Stimulated activated naive CD4-positive, alpha-beta T cell (primary cell): ENCODE measurements around the gene MED7.

Source experiments
- DNase-seq, 6 experiments: peaks; one replicate each; lab custom pipeline; 2025; lab: John Stamatoyannopoulos, UW

MED7 gene

GRCh38 chr5:157106630-157107461, 35.8 kb downstream of the MED7 start:
- no peak for DNase-seq

GRCh38 chr5:157100140-157100679, 42.5 kb downstream of the MED7 start:
- DNase-seq = no peak

DNA sequence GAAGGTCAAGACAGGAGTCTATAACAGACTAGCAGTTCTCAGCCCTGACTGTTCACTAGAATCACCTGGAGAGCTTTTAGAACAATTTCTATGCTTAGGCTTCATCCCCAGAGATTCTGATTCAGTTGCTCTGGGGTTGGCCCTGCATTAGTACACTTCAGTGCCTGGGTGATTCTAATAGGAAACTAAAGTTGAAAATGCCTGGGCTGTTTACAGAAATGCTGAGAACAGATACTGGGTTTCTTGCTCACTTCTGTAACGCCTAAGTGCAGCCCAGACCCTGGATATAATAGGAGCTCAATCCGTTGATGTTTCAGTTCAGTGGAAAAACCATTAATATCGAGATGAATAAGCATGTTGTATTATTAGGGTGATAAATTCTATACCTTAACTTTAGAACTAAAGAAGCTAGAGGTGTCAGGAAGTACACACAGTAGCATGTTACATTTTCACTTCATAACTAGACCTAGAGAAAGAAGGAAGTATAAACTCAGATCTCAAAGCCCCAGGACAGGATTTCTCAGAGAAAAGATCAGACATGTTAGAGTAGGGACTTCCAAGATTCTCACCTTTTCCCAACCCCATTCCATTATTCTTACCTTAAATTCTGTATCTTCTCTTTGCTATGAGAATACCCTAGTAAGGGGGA, 54.2 kb downstream of the MED7 start:
- no peak for DNase-seq
